ENCODE data around the gene CEP295NL.

Gene CEP295NL

GRCh38 chr17:78865682-78866390 lies 37.2 kb downstream of the CEP295NL start:
- DNase-seq (ENCODE audit: low read depth in 2 of 2), result peak; percentile 28 to 48

- no peak for DNase-seq (ENCODE audit: low read depth in 2 of 2)
Measured at GRCh38 chr17:78864117-78864516, 38.9 kb downstream of the CEP295NL start.

GRCh38 chr17:78862073-78863023 lies 40.7 kb downstream of the CEP295NL start:
- no peak for DNase-seq (ENCODE audit: low read depth in 2 of 2)

GRCh38 chr17:78861229-78861628 lies 41.8 kb downstream of the CEP295NL start:
- no peak for DNase-seq (ENCODE audit: low read depth in 2 of 2)

- no peak for DNase-seq (ENCODE audit: low read depth in 2 of 2)
Measured at GRCh38 chr17:78859051-78859450, 44.0 kb downstream of the CEP295NL start.

- DNase-seq (ENCODE audit: low read depth in 2 of 2), result no peak
Measured at GRCh38 chr17:78857266-78857665, 45.7 kb downstream of the CEP295NL start.

GRCh38 chr17:78855561-78856165 lies 47.3 kb downstream of the CEP295NL start:
- DNase-seq (ENCODE audit: low read depth in 2 of 2), result no peak

- DNase-seq (ENCODE audit: low read depth in 2 of 2), result no peak
Measured at GRCh38 chr17:78854508-78854907, 48.5 kb downstream of the CEP295NL start.

- DNase-seq (ENCODE audit: low read depth in 2 of 2), result no peak
Measured at GRCh38 chr17:78853926-78854394, 49.0 kb downstream of the CEP295NL start.

GRCh38 chr17:78852709-78853121 lies 50.3 kb downstream of the CEP295NL start:
- no peak for DNase-seq (ENCODE audit: low read depth in 2 of 2)

- no peak for DNase-seq (ENCODE audit: low read depth in 2 of 2)
Measured at GRCh38 chr17:78849026-78849425, 54.0 kb downstream of the CEP295NL start.

- DNase-seq (ENCODE audit: low read depth in 2 of 2), result no peak
Measured at GRCh38 chr17:78847052-78847451, 55.9 kb downstream of the CEP295NL start.

GRCh38 chr17:78844301-78845005 lies 58.5 kb downstream of the CEP295NL start:
- no peak for DNase-seq (ENCODE audit: low read depth in 2 of 2)

- DNase-seq (ENCODE audit: low read depth in 2 of 2), result peak; percentile 20 to 28
Measured at GRCh38 chr17:78842881-78843565, 60.0 kb downstream of the CEP295NL start.

- DNase-seq (ENCODE audit: low read depth in 2 of 2), result peak; percentile 100
Measured at GRCh38 chr17:78840780-78841611, 62.0 kb downstream of the CEP295NL start, which contains the start of gene USP36. TSS of gene USP36 (minus strand) at chr17:78840814. CDS start at chr17:78836363, 4,451 bp downstream.
